HuH-7 (cell line): ENCODE data around the gene FLT3LG.

Experiments used
- DNase-seq: peaks from one replicate; pipeline ENCODE4 v3.0.0; 2011; ENCODE audit warnings: low spot score

FLT3LG gene

GRCh38 chr19:49515767-49516166, 41.8 kb downstream of the FLT3LG start:
- no peak for DNase-seq

DNA sequence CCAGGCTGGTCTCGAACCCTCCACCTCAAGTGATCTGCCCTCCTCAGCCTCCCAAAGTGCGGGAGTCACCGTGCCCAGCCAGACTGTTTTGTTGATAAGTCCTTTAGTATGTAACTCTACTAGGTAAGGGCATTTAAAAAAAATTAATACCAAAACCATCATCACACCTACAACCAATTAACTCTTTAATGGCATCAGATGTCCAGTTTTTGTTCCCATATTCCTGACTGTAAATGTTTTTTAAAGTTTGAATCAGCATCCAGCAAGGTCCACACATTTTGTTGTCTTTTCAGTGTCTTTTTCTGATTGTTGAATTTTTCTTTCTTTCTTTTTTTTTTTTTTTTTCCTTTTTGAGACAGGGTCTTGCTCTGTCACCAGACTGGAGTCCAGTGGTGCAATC, 44.0 kb downstream of the FLT3LG start:
- DNase-seq = no peak

DNA sequence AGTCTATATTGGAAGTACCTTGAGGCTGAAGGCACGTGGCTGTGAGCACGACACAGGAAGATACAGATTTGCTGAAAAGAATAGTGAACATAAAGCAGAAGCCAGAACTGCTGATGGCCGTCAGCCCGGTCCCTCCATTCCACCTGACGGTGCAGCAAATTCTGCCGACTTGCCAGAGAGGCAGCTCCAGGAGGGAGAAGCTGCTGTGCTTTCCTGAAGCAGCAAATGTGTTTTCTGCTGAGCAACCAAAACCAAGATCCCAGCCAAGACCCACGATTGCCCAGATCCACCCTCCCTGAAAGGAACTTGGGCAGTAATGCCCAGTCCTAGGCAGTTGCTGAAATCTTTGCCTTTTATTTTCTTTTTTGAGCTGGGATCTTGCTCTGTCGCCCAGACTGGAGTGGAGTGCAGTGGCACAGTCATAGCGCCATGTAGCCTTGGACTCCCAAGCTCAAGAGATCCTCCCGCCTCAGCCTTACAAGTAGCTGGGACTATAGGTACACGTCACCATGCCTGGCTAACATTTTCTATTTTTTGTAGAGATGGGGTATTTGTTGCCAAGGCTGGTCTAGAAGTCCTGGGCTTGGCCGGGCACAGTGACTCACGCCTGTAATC, 46.8 kb downstream of the FLT3LG start:
- no peak for DNase-seq

GRCh38 chr19:49524812-49525455, 50.9 kb downstream of the FLT3LG start:
- DNase-seq = no peak

DNA sequence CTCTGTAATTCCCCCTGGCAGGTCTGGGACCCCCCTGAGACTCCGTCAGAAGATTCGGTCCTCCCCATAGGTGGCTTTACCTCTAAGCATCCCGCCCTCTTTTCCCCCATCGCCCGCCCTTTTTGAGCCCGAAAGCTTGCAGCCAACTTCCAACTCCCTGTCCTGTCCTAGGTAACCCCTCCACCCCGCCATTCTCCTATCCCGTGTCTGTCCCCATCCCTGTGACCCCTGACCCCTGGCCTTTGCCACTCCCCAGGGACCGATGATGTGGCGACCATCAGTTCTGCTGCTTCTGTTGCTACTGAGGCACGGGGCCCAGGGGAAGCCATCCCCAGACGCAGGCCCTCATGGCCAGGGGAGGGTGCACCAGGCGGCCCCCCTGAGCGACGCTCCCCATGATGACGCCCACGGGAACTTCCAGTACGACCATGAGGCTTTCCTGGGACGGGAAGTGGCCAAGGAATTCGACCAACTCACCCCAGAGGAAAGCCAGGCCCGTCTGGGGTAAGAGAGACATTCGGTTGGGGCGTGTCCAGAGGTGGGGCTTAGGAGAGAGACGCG, 54.3 kb downstream of the FLT3LG start:
- no peak for DNase-seq

GRCh38 chr19:49530708-49531107, 56.7 kb downstream of the FLT3LG start:
- no peak for DNase-seq

DNA sequence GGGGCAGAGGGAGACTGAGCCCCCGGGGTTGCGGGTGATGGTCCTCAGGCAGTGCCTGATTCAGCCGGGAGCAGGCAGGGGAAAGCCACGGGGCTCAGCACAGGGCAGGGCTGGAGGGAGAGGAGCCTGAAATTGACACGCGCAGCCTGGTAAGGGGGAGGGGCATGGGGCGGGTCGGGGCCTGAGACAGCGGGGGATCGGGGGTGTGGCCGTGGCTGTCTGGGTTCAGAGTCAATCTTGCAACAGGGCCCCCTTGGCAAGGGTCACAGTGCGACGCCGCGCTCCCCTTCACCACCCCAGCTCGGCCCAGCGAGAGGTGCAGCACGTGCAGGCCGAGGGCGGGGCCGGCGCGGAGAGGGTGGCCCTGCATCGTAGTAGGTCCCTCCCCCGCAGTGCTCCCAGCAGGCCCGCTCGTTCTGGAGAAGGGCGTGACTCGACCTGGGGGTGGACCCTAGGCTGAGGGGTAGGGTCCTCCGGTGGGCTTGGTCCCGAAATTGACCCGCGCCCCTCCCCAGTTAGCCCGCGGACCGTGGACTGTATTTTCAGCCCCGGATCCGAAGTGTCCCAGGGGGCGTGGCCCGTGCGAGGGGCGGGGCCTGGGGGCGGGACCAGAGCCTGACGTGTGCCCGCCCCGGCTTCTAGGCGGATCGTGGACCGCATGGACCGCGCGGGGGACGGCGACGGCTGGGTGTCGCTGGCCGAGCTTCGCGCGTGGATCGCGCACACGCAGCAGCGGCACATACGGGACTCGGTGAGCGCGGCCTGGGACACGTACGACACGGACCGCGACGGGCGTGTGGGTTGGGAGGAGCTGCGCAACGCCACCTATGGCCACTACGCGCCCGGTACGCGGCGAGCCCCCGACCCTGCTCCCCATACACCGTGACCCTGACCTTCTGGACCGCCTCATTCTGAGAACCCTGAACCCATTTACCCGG, 59.8 kb downstream of the FLT3LG start:
- no peak for DNase-seq

- DNase-seq = no peak
Measured at GRCh38 chr19:49534632-49535385, 60.8 kb downstream of the FLT3LG start.
